ENCODE measurements around the gene GAD1. TPM values are rescaled to one million over a fixed set of nuclear protein-coding genes. Genes with fewer than 3 reads are reported as not detected.

The GAD1 gene
- total and polyA plus RNA-seq, 12 donors = 1.5 to 18.3 (median 6.6) TPM

- no peaks in the 10 kb centered on the region for H3K4me1 ChIP-seq (replicated peaks in 1 of 2)
- H3K27me3 ChIP-seq = no peaks in the 10 kb centered on the region
- H3K9me3 ChIP-seq (replicated peaks in 1 of 3) = no peaks in the 10 kb centered on the region
- 86 to 99% (median 94%) methylated on average over 2 of the region's 2 CpGs for WGBS, 4 donors
- no peaks in the 10 kb centered on the region for H3K36me3 ChIP-seq (replicated peaks in 1 of 2)
- intact Hi-C loops (cut with DNase I) = no loop called here
- no peak overlapping the region for H3K4me3 ChIP-seq
- no peak overlapping the region for H3K27ac ChIP-seq
- TF ChIP-seq POLR2A (IDR thresholded peaks at IDR 0.05) (no peak), CTCF (IDR thresholded peaks at IDR 0.05) (no peak)
- DNase-seq = no peak
These were observed 31.9 kb downstream of the GAD1 start for GRCh38 chr2:170848587-170848986.

GRCh38 chr2:170850251-170850650 is 33.6 kb downstream of the GAD1 start:
- intact Hi-C loops (cut with DNase I) = no loop called here
- 89 to 95% (median 94%) methylated on average over 3 of the region's 3 CpGs for WGBS, 4 donors

GRCh38 chr2:170851635-170852034 is 34.9 kb downstream of the GAD1 start:
- H3K36me3 ChIP-seq (replicated peaks in 1 of 2) = no peaks in the 10 kb centered on the region
- WGBS, 4 donors = 83 to 86% (median 84%) methylated on average over 1 of the region's 1 CpG
- intact Hi-C loops (cut with DNase I) = no loop called here
- DNase-seq = no peak
- H3K27me3 ChIP-seq = no peaks in the 10 kb centered on the region
- no peak overlapping the region for H3K4me3 ChIP-seq
- H3K9me3 ChIP-seq (replicated peaks in 1 of 3) = no peaks in the 10 kb centered on the region
- no peaks in the 10 kb centered on the region for H3K4me1 ChIP-seq (replicated peaks in 1 of 2)
- TF ChIP-seq POLR2A (IDR thresholded peaks at IDR 0.05) (no peak), CTCF (IDR thresholded peaks at IDR 0.05) (no peak)
- no peak overlapping the region for H3K27ac ChIP-seq

More at GRCh38 chr2:170850251-170850650, 33.6 kb downstream of the GAD1 start:
- no peak overlapping the region for H3K4me3 ChIP-seq
- no peaks in the 10 kb centered on the region for H3K27me3 ChIP-seq
- no peak for TF ChIP-seq CTCF (IDR thresholded peaks at IDR 0.05)
- no peak for TF ChIP-seq POLR2A (IDR thresholded peaks at IDR 0.05)
- no peaks in the 10 kb centered on the region for H3K9me3 ChIP-seq (replicated peaks in 1 of 3)
- no peaks in the 10 kb centered on the region for H3K36me3 ChIP-seq (replicated peaks in 1 of 2)
- H3K27ac ChIP-seq = no peak overlapping the region
- DNase-seq = no peak
- no peaks in the 10 kb centered on the region for H3K4me1 ChIP-seq (replicated peaks in 1 of 2)

- H3K4me3 ChIP-seq = no peak overlapping the region
- H3K36me3 ChIP-seq (replicated peaks in 1 of 2) = no peaks in the 10 kb centered on the region
- WGBS, 4 donors = 75 to 100% (median 91%) methylated on average over 1 of the region's 1 CpG
- no peaks in the 10 kb centered on the region for H3K4me1 ChIP-seq (replicated peaks in 1 of 2)
- intact Hi-C loops (cut with DNase I) = no loop called here
- no peak overlapping the region for H3K27ac ChIP-seq
- H3K9me3 ChIP-seq (replicated peaks in 1 of 3) = no peaks in the 10 kb centered on the region
- no peak for TF ChIP-seq CTCF (IDR thresholded peaks at IDR 0.05)
- TF ChIP-seq POLR2A (IDR thresholded peaks at IDR 0.05) = no peak
- DNase-seq = no peak
- no peaks in the 10 kb centered on the region for H3K27me3 ChIP-seq
These were observed 39.4 kb downstream of the GAD1 start for GRCh38 chr2:170856066-170856465.
